Gastrocnemius medialis (tissue), 4 donors: ENCODE results near the gene SH3BP5. TPM values are rescaled to one million over a fixed set of nuclear protein-coding genes. Genes with fewer than 3 reads are reported as not detected.
A peak's percentile ranks its signal among the peaks of the same experiment; 100 is the strongest.

Experiments
- ATAC-seq, 2 donors: fragments of 150-250 bp; one replicate each; pipeline ENCODE4 v1.9.1; 2016
- DNase-seq, 2 donors: peaks; one replicate each; pipeline ENCODE4 v3.0.0-alpha.2; 2019
- H3K27ac ChIP-seq, 4 donors: fragments of 200-600 bp; sonication (generic); 1 replicate in 1 of 4; 2 replicates in 3 of 4; pipeline ENCODE4 v1.5.1; 2016 to 2018; ENCODE audit warnings: mild to moderate bottlenecking in 2 of 4, moderate library complexity in 1 of 4
- H3K27me3 ChIP-seq, 3 donors: fragments of 200-600 bp; sonication (generic) in 2 of 3; 1 replicate in 1 of 3; 2 replicates in 2 of 3; pipeline versions ENCODE4 v1.5.1 to v1.6.0; 2016 to 2019; ENCODE audit warnings: mild to moderate bottlenecking in 1 of 3, moderate library complexity in 1 of 3
- H3K36me3 ChIP-seq, 2 donors: fragments of 200-600 bp; sonication (generic) in 1 of 2; one replicate each; pipeline ENCODE4 v1.5.1; 2017 to 2018
- H3K4me1 ChIP-seq, 2 donors: fragments of 200-600 bp; sonication (generic) in 1 of 2; one replicate each; pipeline ENCODE4 v1.5.1; 2016 to 2017; ENCODE audit warnings: mild to moderate bottlenecking in 2 of 2
- H3K4me3 ChIP-seq, 4 donors: fragments of 200-600 bp; sonication (generic) in 3 of 4; 1 replicate in 1 of 4; 2 replicates in 3 of 4; pipeline ENCODE4 v1.5.1; 2016 to 2019; ENCODE audit warnings: mild to moderate bottlenecking in 2 of 4
- H3K9me3 ChIP-seq, 3 donors: fragments of 200-600 bp; sonication (generic) in 2 of 3; 1 replicate in 1 of 3; 2 replicates in 2 of 3; pipeline ENCODE4 v1.5.1; 2016 to 2019
- CTCF ChIP-seq, 5 experiments: fragments of 450-650 bp in 3 of 5; fragments of 200-600 bp in 2 of 5; sonication (generic) in 2 of 5; IDR thresholded peaks in 4 of 5; conservative IDR thresholded peaks in 1 of 5; 1 replicate in 4 of 5; 2 replicates in 1 of 5; pipeline ENCODE4 v1.5.1; 2016 to 2019; ENCODE audit warnings: antibody characterized with exemption in 5 of 5, mild to moderate bottlenecking in 3 of 5, moderate library complexity in 3 of 5
- POLR2A ChIP-seq, 2 donors: fragments of 450-650 bp; IDR thresholded peaks; one replicate each; pipeline ENCODE4 v1.6.1; 2017; ENCODE audit warnings: antibody characterized with exemption in 2 of 2, mild to moderate bottlenecking in 2 of 2, moderate library complexity in 2 of 2
- in situ Hi-C, 4 donors: fragments of 200-750 bp; cut with MboI; loops; one replicate each; pipeline versions ENCODE4 v1.15.0 to v1.8.0; 2017; ENCODE audit warnings: low sequenced_read_pairs in 4 of 4
- intact Hi-C: fragments of 100-400 bp; cut with DNase I; formaldehyde crosslinking; loops from one replicate; pipeline ENCODE4 v1.15.1; 2023; ENCODE audit warnings: low total_unique reads
- total RNA-seq, 4 donors: library from RNA; depleted of rRNA; stranded (reverse); fragments of >200 nt; gene quantifications; one replicate each; pipeline versions ENCODE4 v1.1.0 to v1.2.3, GENCODE V29; 2016

SH3BP5 gene
- total RNA-seq, 4 donors from 2014 or later: 31.5 to 111 (median 75.5) TPM

- H3K9me3 ChIP-seq: no peaks in the 10 kb centered on the region
- no peaks in the 10 kb centered on the region for H3K27me3 ChIP-seq
- in situ Hi-C loops: loop anchor here in 1 of 4 donors (10.0 kb wide), 1 partner anchor 59 kb away; the partner anchor contains the start of gene SH3BP5
- peaks cover 13 to 22% of the 10 kb centered on the region in 2 donors for H3K4me1 ChIP-seq
- ATAC-seq: no peak
- H3K4me3 ChIP-seq: no peak overlapping the region
- H3K36me3 ChIP-seq: no peaks in the 10 kb centered on the region
- DNase-seq: no peak
- intact Hi-C loops: no loop called here
- TF ChIP-seq POLR2A (IDR thresholded peaks at IDR 0.05) (no peak), CTCF (IDR thresholded peaks at IDR 0.05 in 4 of 5, conservative IDR thresholded peaks at IDR 0.05 in 1 of 5) (no peak)
- no peak overlapping the region for H3K27ac ChIP-seq
These were observed 56.2 kb downstream of the SH3BP5 start for GRCh38 chr3:15276028-15276724.

- DNase-seq: no peak
- H3K4me3 ChIP-seq: no peak overlapping the region
- intact Hi-C loops (no loop called here), in situ Hi-C loops (loop anchor here in 2 of 4 donors (5.0 to 10.0 kb wide), 2 partner anchors 59 to 62 kb away; partner anchors contain the start of gene SH3BP5 (in 2 of the 2))
- H3K27ac ChIP-seq: peak overlapping the region; percentile 20 to 58 (median 49)
- no peaks in the 10 kb centered on the region for H3K27me3 ChIP-seq
- peaks cover 33 to 43% of the 10 kb centered on the region in 2 donors for H3K4me1 ChIP-seq
- no peak for TF ChIP-seq POLR2A (IDR thresholded peaks at IDR 0.05)
- no peak for TF ChIP-seq CTCF (IDR thresholded peaks at IDR 0.05 in 4 of 5, conservative IDR thresholded peaks at IDR 0.05 in 1 of 5)
- no peaks in the 10 kb centered on the region for H3K9me3 ChIP-seq
- ATAC-seq: no peak
- H3K36me3 ChIP-seq: no peaks in the 10 kb centered on the region
These were observed 59.2 kb downstream of the SH3BP5 start for GRCh38 chr3:15273227-15273626.

- Histone ChIP-seq H3K27ac (peak overlapping the region; percentile 20 to 58 (median 49)), H3K9me3 (no peaks in the 10 kb centered on the region), H3K4me1 (peaks cover 39 to 47% of the 10 kb centered on the region in 2 donors), H3K27me3 (no peaks in the 10 kb centered on the region), H3K36me3 (no peaks in the 10 kb centered on the region), H3K4me3 (no peak overlapping the region)
- in situ Hi-C loops (loop anchor here in 2 of 4 donors (5.0 to 10.0 kb wide), 2 partner anchors 60 to 62 kb away; partner anchors contain the start of gene SH3BP5 (in 2 of the 2)), intact Hi-C loops (no loop called here)
- ATAC-seq: no peak
- TF ChIP-seq POLR2A (IDR thresholded peaks at IDR 0.05): no peak
- TF ChIP-seq CTCF (IDR thresholded peaks at IDR 0.05 in 4 of 5, conservative IDR thresholded peaks at IDR 0.05 in 1 of 5): no peak
- DNase-seq: no peak
These were observed 59.8 kb downstream of the SH3BP5 start for GRCh38 chr3:15272426-15273196.

- DNase-seq: peak; percentile 39 to 60
- H3K36me3 ChIP-seq: no peaks in the 10 kb centered on the region
- no peaks in the 10 kb centered on the region for H3K9me3 ChIP-seq
- no peaks in the 10 kb centered on the region for H3K27me3 ChIP-seq
- H3K4me1 ChIP-seq: peaks cover 41 to 51% of the 10 kb centered on the region in 2 donors
- H3K27ac ChIP-seq: peak overlapping the region; percentile 8 to 58 (median 45)
- intact Hi-C loops (no loop called here), in situ Hi-C loops (loop anchor here in 2 of 4 donors (5.0 to 10.0 kb wide), 2 partner anchors 60 to 63 kb away; partner anchors contain the start of gene SH3BP5 (in 2 of the 2))
- TF ChIP-seq CTCF (IDR thresholded peaks at IDR 0.05 in 4 of 5, conservative IDR thresholded peaks at IDR 0.05 in 1 of 5): no peak
- peak in 1 of 2 donors; percentile 26 for TF ChIP-seq POLR2A (IDR thresholded peaks at IDR 0.05)
- no peak for ATAC-seq
- no peak overlapping the region for H3K4me3 ChIP-seq
These were observed 60.5 kb downstream of the SH3BP5 start for GRCh38 chr3:15271785-15272381.
